Activated CD4-positive, alpha-beta T cell treated with anti-CD3 and anti-CD28 coated beads, Interleukin-2, amount 50 U/mL, for 4 hours (primary cell): ENCODE measurements around the gene KRT26.
A peak's percentile ranks its signal among the peaks of the same experiment; 100 is the strongest.
"Not testable (repeated sequence)": the region's sequence is repeated elsewhere in the genome, so short reads cannot be mapped to it uniquely, and the experiment has no call there.

Source experiments
- DNase-seq, 2 experiments: peaks; one replicate each; pipeline ENCODE4 v3.0.0-alpha.2; 2020

The KRT26 gene, protein sequence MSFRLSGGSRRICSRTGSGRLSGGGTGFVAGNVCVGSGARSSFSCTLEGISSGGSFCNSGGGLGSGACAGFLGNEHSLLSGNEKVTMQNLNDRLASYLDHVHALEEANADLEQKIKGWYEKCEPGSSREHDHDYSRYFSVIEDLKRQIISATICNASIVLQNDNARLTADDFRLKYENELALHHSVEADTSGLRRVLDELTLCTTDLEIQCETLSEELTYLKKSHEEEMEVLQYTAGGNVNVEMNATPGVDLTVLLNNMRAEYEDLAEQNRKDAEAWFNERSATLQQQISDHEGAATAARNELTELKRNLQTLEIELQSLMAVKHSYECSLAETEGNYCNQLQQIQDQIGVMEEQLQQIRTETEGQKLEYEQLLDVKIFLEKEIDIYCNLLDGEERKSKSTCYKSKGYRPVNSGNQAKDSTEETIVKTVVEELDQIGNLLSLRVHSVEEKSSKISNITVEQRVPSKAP

DNA sequence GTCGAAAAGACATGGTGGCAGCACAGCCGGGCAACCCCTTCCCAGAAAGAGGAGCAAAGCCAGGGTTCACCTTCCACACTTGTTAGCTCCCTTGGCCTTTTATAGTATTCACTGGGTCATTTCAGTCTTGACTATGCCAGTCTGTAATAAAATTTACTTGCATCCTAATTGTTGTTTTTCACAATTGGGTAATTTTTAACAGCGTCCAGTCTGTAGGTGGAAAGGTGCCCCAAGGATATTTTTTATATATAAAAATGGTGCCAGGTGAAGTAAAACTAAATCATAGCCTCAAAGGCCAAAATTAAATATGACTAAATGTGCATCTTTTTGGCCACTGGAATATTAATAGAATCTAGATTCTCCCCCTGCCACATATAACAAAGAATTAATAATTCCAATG is at the start of gene KRT26:
Gene KRT26 (minus strand): TSS at position 101 of the 400 bp plus-strand sequence. CDS start 88 bp downstream, at position 13.
- DNase-seq = no peak

DNA sequence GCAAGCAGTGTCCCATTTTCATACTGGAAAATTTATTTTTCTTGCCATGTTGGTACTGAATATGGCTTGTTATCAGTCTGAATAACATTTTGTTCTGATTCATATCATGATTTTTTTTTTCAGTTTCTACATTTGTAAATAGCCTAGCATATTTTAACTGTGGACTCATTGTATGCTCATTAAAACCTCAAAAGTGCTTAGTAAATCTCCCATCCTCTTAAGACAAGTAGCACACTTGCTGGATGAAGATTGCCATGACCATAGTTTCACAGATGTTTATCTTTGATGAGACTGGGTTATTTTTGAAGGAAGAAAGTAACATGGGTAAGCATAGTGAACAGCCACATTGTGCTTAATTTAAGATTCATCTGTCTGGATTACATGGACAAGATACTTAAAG is 49.5 kb upstream of the KRT26 start:
- no peak for DNase-seq

DNA sequence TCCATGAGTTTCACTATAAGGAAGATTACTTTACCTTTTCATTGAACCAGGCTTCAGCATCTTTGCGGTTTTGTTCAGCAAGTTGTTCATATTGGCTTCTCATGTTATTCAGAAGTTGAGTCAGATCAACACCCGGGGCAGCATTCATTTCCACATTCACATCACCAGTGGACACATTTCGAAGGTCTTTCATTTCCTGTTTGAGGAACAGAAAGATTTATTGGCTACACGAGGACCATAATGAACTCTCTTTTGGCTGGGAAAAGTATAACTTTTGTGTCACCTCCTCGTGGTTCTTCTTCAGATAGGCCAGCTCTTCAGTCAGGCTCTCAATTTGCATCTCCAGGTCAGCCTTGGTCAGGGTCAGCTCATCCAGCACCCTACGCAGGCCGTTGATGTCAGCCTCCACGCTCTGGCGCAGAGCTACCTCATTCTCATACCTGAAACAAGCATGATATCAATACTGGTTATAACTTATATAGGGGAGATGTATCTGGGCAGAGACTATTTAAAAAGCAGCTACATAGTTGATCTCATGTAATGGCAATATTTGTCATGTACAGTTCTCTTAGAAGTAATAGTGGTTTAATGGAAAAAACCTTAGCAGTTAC is 48.3 kb upstream of the KRT26 start:
- DNase-seq = no peak

DNA sequence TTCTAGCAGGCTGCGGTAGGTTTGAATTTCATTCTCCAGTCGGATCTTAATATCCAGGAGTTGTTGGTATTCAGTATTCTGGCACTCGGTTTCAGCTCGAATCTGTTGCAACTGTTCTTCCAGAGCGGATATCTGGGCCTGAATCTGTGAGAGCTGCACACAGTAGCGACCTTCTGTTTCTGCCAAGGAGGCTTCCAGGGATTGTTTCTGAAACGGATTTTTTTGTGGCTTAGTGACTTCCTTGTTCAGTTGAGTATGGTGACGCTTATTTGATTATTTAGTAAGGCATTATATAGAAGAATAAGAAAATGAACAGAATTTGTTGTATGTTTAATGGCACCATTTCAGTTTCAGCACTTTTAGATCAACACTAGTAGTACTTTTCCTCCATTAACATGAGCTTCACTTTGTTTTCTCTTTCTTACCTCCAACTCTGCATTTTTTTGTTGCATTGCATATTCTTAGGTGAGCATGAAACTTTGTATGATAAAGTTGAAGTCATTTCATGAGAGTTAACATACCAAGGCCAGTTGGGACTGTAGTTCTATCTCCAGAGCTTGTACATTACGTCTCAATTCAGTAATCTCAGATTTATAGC is 47.6 kb upstream of the KRT26 start:
- DNase-seq = no peak

DNA sequence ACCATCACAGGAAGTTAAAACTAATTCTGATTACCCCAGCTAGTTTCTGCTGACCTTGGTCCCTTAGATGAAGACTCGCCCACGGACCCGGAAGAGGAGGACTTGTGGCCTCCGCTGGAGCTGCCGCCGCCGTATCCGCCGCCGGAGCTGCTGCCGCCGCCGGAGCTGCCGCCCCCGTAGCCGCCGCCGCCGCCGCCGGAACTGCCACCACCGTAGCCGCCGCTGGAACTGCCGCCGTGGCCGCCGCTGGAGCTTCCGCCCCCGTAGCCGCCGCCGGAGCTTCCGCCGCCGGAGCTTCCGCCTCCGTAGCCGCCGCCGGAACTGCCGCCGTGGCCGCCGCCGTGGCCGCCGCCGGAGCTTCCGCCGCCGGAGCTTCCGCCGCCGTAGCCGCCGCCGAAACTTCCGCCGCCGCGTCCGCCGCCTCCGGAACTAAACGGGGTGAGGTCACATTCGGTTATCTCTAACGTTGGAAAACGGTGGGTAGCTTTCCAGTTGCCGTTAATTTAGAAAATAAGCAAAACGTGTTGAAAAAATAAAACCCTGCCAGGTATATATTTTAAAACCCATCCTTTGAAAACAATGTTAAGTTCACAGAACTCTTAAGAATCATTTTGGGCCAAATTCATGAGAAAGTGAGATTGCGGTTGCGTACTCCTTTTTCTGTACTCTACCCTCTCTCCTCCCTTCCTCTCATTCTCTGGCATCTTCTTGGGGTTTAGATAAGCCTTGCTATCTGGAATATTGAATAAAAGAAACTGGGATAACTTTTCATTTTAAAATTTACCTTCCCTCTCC is 46.9 kb upstream of the KRT26 start:
- DNase-seq = peak; percentile 76 to 79

DNA sequence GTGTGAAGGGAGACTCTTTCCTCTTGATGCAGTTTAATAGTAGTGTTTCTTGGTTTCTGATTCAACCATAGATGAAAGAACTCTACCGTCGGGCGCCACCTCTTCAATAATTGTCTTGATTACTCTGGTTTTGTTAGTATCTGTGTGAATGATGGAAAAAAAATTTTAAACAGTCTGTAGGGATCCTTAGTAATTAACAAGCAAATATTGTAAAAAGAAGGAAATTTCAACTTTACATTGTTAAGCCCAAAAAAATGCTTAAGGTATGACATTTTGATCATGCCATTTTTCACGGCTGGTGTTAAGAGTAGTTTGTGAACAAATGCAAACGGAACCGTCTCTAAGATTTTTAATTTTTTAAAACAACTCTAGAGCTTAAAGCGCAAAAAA is 46.3 kb upstream of the KRT26 start:
- DNase-seq = no peak

DNA sequence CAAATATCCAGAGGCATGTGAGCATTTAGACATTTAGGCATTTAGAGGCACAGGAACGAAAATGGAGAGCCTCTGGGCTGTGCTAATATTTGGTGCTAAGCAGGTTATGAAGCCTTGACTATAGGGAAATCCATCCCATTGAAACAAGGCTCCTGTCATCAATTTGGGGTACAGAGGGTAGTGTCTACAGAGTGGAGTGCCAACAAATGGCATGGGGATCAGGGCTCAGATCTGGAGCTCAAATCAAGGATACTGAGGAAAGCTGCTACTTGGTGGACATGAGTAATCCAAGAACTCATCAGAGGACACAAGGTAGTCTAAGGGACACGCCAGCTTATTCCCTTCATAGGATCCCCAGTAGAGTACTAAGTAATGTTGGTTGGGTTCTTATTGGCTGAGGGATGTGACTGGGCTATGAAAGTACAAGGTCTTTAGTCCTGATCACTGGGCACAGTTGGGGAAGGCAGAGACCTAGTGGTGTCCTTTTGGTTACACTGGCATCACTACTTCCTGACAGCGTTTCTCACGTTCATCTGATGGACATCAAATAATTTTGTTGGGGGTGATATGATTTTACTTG is 45.2 kb upstream of the KRT26 start:
- DNase-seq = no peak

DNA sequence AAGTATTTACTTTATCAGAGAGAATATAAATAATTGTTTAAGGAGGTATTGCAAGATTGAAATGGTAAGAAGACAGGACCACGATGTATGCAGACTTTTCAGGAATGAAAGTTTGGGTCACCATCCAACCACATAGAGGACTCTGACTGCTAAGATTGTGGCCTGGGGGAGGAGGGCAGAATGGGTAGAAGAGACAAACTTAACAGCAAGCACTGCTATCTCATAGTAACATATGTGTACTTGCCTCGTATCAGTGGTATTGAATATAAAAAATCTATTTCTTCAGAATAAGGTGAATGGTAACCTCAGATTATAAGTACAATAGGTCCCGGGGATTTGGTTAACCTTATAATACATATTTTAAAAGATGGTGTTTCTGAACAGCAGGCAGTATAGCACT is 44.6 kb upstream of the KRT26 start:
- DNase-seq = no peak

DNA sequence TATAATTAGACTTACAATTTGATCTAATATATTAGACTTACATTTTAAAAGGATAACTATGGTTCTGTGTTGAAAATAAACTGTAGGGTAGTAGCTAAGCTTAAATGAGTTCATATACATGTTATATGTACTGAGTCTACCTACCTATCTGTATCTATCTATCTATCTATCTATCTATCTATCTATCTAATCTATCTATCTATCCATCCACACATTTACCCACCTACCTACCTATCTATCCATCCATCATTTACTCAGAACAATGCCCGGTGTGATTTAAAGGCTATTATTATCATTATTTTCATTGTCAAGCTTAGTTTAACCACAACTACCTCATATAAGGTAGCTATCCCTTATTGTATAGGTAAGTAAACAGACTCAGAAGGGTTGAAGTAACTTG is 43.4 kb upstream of the KRT26 start:
- DNase-seq = no peak

DNA sequence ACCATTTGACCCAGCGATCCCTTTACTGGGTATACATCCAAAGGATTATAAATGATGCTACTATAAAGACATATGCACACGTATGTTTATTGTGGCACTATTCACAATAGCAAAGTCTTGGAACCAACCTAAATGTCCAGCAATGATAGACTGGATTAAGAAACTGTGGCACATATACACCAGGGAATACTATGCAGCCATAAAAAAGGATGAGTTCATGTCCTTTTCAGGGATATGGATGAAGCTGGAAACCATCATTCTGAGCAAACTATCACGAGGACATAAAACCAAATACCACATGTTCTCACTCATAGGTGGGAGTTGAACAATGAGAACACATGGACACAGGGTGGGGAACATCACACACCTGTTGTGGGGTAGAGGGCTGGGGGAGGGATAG is 42.7 kb upstream of the KRT26 start:
- DNase-seq = not testable (repeated sequence)

DNA sequence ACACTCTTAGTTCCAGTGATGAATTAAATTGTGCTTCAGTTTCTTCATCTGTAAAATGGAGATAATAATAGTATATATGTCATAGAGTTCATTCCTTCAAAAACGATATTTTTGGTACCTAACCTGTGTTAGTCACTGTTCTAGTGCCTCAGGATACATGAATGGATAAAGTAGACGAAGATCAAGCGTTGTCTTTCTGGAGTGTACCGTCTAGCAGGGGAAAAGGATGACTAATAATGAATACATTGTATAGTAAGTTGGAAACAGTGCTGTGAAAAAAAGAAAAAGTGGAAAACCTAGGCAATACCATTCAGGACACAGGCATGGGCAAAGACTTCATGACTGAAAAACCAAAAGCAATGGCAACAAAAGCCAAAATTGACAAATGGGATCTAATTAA is 41.8 kb upstream of the KRT26 start:
- DNase-seq = no peak

DNA sequence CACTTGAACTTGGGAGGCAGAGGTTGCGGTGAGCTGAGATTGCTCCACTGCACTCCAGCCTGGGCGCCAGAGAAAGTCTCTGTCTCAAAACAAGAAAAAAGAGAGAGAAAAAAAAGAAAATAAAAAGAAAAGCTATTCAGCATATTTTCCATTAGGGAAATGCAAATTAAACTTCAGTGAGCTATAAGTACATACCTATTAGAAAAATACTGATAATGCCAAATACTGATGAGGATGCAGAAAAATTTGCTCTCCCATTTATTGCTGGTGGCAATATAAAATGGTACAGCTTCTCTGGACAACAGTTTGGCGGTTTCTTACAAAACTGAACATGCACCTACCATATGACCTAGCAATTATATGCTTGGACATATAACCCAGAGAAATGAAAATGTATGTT is 40.6 kb upstream of the KRT26 start:
- DNase-seq = no peak

DNA sequence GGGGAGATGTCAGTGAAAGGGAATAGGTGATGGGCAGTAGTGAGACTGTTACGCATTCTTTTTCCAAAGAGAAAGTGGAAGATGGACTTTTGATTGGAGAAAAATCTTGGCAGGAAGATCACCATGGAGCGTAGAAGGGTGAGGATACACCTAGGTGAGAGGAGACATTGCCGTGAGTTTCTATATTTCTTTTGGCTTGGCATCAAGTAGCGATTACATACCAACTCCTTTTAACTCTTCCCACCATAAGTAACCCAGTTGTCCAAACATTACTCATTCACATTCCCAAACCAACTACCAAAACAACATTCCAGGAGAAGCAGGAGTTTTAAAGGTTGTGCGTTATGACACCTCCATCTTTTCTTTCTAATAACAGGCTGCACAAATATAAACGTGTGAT is 38.5 kb upstream of the KRT26 start:
- no peak for DNase-seq

DNA sequence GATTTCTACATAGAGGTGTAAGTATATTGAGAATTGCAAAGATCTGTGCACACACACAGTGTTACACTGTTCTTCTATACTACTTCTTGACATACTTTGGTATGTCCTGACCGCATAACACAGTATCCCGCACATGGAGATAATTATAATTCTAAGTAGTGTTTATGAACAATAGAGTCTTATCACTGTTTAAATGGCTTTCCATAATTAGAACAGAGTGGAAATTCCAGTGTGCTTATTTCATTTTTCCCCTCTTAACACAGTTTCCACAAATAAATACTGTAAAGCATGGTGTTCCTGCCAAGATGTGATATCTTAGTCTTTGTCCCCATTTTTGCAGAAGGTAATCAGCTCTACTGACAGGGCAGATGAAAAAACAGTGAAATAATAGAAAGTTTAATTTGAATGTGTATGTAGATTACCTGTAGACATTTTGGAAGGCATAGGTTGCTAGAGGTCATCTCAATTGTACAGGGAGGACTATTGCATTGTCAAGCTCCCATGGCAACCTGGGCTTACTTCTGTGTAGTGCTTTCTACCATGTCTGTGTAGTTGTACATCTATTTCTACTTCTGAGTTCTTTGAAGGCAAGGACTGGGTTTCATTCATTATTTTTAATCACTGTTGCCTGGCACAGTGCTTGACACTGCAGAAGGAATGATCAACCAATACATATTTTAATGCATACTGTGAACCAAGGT is 37.9 kb upstream of the KRT26 start:
- DNase-seq = no peak

DNA sequence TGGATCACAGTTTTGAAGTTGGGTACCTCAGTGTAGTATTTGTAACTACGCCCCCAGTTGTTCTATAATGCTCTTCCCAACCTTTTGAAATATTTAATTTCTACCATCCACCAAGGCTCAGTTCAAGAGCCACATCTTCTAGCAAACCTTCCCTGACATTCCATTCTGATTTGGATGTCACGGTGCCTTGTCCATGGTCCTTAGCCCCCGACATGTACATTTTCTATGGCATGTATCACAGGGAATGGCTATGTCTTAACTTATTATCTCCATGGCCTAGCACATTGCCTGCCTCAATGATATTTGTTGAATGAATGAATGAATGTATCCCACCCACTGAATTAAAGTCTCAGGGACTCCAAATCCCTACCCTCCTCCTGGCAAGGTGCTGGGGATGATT is 34.1 kb upstream of the KRT26 start:
- DNase-seq = no peak

DNA sequence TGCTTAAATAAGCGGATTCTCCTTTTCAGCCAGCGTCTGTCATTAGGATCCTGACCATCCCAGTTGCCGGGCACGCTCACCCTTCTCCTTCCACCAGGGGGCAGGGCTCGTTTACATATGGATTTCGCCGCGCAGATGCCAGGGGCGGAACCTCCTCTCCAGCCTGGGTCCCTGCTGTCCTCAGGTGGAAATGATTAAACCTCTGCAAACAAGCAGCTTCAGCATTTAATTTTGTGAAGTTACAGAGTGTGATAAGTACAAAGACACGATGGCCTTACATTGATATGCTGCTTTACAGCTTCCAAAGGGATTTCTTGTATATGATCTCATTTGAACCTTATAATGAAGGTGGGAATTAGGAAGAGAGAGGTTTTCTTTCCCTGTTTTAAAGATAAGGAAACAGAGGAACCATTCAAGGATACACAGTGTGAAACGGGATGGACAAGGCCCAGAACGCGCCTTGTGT is 31.6 kb upstream of the KRT26 start:
- peak; percentile 69 to 73 for DNase-seq

DNA sequence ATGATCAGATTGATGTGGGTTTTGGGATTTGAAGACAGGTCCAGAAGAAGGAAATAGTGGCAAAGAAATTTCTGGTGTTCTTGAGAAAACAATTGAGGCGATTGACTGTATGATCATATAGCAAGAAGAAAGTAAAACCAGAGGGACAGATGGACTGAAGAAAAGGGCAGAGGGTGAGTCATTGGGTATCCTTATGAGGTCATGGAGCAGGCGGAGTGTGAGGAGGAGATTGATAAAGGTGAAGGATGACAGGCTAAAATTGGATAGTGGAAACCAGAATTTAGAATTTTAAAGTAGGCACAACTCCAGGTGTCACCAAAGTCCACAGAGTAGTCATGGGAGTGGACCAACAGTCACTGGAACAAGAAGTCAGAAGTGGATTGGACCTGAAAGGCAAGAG is 29.2 kb upstream of the KRT26 start:
- DNase-seq = no peak

DNA sequence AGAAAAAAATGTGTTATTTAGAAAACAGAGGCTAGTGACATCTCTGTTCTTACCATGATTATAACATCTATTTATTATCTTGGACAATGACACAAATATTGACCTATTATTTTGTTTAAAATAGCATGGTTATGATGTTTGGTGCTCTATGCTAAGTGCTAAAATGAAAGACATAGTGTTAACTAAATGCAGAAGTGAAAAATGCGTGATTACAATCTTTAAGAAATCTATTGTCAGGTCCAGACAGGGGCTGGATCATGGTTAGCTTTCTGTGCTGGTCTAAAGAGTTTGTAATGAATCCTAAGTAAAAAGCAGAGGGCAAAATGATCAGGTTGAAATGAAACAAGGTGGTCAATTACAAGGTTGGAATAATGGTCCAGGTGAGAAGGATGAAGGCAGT is 28.4 kb upstream of the KRT26 start:
- no peak for DNase-seq

DNA sequence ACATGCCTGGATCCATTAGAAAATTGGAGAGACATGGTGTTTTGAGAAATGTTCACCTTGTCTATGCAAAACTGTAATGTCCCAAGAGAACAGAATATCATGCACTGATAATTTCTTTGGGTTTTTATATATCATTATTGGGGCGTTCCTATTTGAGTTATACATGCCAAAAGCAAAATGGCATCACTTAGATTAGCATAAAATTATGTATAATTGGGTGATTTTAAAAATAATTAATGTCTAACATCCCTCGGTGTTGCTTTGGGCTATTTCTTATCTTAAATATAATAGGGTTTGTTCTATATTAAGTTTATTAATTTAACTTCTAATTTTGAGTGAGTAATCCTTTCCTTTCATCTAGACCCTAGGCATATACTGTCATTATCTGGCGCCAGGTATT is 27.9 kb upstream of the KRT26 start, which contains the start of gene KRT28:
Gene KRT28 (minus strand): TSS at position 101 of the 400 bp plus-strand sequence. CDS start 66 bp downstream, at position 35.
- no peak for DNase-seq

DNA sequence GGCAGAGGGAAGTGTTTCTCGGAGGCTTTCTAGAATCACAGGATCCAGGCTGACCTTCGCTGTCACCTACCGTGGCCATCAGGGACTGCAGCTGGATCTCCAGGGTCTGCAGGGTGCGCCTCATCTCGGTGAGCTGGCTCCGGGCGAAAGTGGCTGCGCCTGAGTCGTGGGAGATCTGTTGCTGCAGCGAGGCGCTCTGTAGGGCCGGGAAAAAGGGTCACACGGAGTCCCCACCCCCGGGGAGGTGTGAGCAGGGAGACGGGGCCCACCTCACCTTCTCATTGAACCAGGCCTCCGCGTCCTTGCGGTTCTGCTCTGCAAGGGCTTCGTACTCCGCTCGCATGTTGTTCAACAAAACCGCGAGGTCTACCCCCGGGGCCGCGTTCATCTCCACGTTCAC is 24.8 kb upstream of the KRT26 start:
- DNase-seq = no peak

DNA sequence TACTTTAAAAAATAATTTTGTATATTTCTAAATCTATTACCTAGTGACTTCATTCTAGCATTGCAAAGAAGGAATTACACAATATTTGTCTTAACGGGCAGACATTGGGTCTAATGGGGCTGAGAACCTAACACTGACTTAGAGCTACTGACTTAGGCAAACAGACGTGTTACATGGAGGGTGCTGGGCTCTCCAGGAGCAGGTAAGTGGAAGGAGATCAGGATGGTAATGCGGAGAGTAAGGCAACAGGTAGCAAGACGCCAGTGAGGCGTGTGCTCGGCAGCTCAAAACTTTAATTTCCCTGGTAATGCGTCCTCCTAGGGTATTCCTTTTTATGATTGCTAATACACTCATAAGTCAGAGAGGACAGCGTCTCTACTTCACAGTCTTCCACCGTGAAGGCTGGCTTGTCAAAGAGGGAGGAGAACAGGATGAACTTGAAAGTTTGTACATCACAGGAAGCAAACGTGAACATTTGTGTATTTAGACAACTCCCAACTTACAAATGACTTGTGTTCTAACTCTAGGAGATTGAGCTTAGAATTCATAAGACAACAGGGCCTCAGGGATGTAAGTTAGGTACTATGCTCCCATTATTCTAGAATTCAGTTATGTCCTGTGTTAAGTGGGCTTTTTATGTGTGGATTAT is 23.1 kb upstream of the KRT26 start:
- DNase-seq = no peak

DNA sequence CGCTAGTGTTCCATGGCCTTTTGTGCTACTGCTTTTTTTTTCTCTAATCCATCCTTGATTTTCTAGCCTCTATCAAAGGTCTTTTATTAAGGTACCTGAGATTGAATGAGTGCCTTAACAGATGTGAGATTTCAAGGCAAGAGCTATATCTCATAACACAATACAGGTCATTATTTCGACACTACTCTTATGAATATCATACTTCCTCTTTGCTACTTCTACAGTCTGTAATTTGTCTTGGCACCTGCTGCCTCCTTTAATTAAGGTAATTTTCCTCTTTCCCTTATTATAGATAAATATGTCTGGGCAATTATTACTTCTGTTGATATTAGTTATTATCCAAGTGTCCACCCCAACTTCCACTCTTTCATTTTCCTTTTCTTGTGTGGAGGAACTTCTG is 22.5 kb upstream of the KRT26 start:
- no peak for DNase-seq
